Body of pancreas (tissue), 4 donors: Measurements from ENCODE around the gene FAM111B.
"Not testable (repeated sequence)": the region's sequence is repeated elsewhere in the genome, so short reads cannot be mapped to it uniquely, and the experiment has no call there.

ENCODE experiments used
- CTCF ChIP-seq, 7 experiments: fragments of 450-650 bp in 4 of 7; fragments of 200-600 bp in 3 of 7; sonication (generic) in 3 of 7; IDR thresholded peaks; one replicate each; pipeline ENCODE4 v1.5.1; 2016 to 2019; ENCODE audit warnings: antibody characterized with exemption in 7 of 7
- POLR2A ChIP-seq, 3 donors: fragments of 450-650 bp; IDR thresholded peaks; one replicate each; pipeline ENCODE4 v1.6.1; 2016; ENCODE audit warnings: antibody characterized with exemption in 3 of 3, mild to moderate bottlenecking in 2 of 3

DNA sequence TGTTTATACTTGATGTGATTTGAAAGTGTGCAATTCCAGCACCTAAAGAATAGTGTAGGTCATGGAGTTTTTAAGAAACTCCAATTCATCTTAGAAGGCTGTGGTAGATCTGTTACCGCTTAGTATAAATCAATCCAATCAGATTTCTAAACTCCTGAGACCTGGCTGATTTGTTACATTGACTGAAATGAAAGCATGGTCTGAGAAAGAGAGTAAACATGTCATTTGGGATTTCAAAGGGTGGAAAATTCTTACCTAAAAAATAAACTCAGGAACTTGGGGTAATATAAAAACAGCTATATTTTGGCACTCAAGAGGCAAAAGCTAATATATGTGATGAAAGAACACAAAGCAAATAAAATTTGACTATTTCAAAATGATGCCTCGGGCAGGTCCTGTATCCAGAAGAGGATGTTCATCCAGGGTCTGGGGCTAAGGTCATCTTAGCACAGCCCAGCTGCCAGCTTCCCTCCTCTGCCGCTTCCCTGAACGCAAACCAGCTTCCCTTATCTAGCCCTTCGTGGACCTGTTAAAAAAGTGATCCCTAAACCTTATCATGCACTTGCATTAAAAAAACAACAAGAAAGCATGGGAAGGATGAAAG, 11.0 kb upstream of the FAM111B start:
- TF ChIP-seq CTCF, POLR2A (IDR thresholded peaks at IDR 0.05): not testable (repeated sequence)
